Common myeloid progenitor, CD34-positive (primary cell): Measurements from ENCODE around the gene TRABD2A.

ENCODE experiments used
- CTCF ChIA-PET: fragments of 350-600 bp; sonication (Branson Sonifier 250); formaldehyde crosslinking; loops from one replicate; lab custom pipeline; 2021; ENCODE audit warnings: antibody characterized with exemption; lab: Charles Lee
- POLR2A ChIA-PET: fragments of 350-600 bp; sonication (Branson Sonifier 250); formaldehyde crosslinking; loops from one replicate; lab custom pipeline; 2021; ENCODE audit warnings: antibody characterized with exemption; lab: Charles Lee
- DNase-seq, 3 donors: peaks; one replicate each; pipeline versions ENCODE4 v3.0.0 to v3.0.0-alpha.2; 2013
- H3K27ac ChIP-seq, 2 experiments: 1 replicate in 1 of 2; 2 replicates in 1 of 2; pipeline ENCODE4 v1.7.0; 2013; ENCODE audit warnings: inconsistent platforms in 2 of 2, low read length in 2 of 2, mild to moderate bottlenecking in 2 of 2, low read depth in 1 of 2, moderate library complexity in 1 of 2; ENCODE audit not compliant: severe bottlenecking in 2 of 2, insufficient read depth in 1 of 2, poor library complexity in 1 of 2
- H3K27me3 ChIP-seq, 5 experiments: replicated peaks in 2 of 5; 1 replicate in 3 of 5; 2 replicates in 2 of 5; pipeline versions ENCODE4 v1.6.1 to v1.7.0; 2013; ENCODE audit warnings: low read length in 4 of 5, mild to moderate bottlenecking in 2 of 5, moderate library complexity in 2 of 5, inconsistent platforms in 1 of 5; ENCODE audit not compliant: insufficient read depth in 5 of 5, control insufficient read depth in 4 of 5
- H3K36me3 ChIP-seq, 4 experiments: 1 replicate in 2 of 4; 2 replicates in 2 of 4; pipeline versions ENCODE4 v1.6.1 to v1.7.0; 2013; ENCODE audit warnings: low read length in 3 of 4, control low read depth in 1 of 4, mild to moderate bottlenecking in 1 of 4; ENCODE audit not compliant: control insufficient read depth in 4 of 4, insufficient read depth in 4 of 4
- H3K4me1 ChIP-seq, 4 experiments: 1 replicate in 3 of 4; 2 replicates in 1 of 4; pipeline versions ENCODE4 v1.6.1 to v1.7.1; 2013; ENCODE audit warnings: low read length in 3 of 4, mild to moderate bottlenecking in 3 of 4, control low read depth in 1 of 4, inconsistent platforms in 1 of 4, moderate library complexity in 1 of 4; ENCODE audit not compliant: control insufficient read depth in 4 of 4, insufficient read depth in 4 of 4; ENCODE audit errors: control extremely low read depth in 1 of 4
- H3K4me3 ChIP-seq, 7 experiments: 1 replicate in 4 of 7; 2 replicates in 3 of 7; pipeline versions ENCODE4 v1.5.1 to v1.7.0; 2013; ENCODE audit warnings: mild to moderate bottlenecking in 7 of 7, low read length in 6 of 7, moderate library complexity in 6 of 7, inconsistent platforms in 2 of 7, low read depth in 2 of 7, control low read depth in 1 of 7; ENCODE audit not compliant: insufficient read depth in 4 of 7, control insufficient read depth in 1 of 7; ENCODE audit errors: extremely low read depth in 1 of 7
- H3K9me3 ChIP-seq, 5 experiments: 1 replicate in 4 of 5; 2 replicates in 1 of 5; pipeline versions ENCODE4 v1.6.1 to v1.7.1; 2013; ENCODE audit warnings: low read length in 4 of 5, mild to moderate bottlenecking in 2 of 5, inconsistent platforms in 1 of 5, low read depth in 1 of 5, moderate library complexity in 1 of 5; ENCODE audit not compliant: control insufficient read depth in 4 of 5, insufficient read depth in 2 of 5; ENCODE audit errors: control extremely low read depth in 1 of 5
- WGBS: methylation state at CpG from one replicate; pipeline ENCODE4 v1.1.5; 2013; ENCODE audit not compliant: insufficient coverage; 5-methylcytosine and 5-hydroxymethylcytosine counted together

TRABD2A gene

DNA sequence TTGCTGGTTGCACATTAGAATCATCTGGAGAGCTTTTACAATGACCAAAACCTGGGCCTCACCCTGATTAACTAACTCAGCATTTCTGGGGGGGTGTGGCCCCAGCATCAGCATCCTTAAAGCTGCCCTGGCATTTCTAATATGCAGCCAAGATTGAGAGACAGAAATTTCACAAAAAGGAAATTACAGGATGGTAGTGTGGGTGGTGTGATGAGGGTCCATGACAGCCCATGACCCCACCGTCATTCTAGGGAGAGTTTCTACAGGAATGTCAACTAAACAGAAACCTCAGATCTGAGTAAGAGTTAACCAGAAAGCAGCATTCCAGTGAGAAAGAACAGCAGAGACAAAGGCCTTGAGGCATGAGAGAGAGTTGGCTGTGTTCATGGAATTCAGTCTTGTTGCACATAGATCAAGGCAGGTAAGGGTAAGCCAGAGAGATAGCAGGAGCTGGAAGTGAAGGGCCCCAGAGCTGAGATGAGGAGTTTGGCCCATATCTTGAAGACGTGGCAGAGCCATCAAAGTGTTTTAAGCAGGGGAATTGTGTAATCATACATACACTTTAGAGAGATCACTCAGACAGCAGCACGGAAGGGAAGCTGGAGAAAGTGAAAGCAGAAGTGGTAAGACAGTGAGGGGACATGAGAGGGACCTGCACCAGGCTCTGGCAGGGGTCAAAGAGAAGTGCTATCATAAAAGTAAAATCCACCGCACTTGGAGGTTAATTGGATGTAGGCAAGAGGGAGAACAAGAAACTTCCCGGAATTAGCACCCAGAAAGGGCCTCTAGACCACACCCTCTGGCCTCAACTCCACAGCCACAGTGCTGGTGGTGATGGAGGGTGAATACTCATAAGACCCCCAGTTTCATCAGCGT lies 7.8 kb upstream of the TRABD2A start:
- peaks cover 8 to 17% (median 13%) of the 10 kb centered on the region in 4 experiments for H3K4me1 ChIP-seq
- H3K27me3 ChIP-seq = peaks cover 0 to 7% (median 2%) of the 10 kb centered on the region in 5 experiments
- WGBS = 28% methylated on average over 3 of the region's 6 CpGs
- peak overlapping the region in 5 of 7 experiments; percentile 7 to 46 (median 10) for H3K4me3 ChIP-seq
- DNase-seq = peak; percentile 74 to 92 (median 91)
- ChIA-PET CTCF (interaction anchor here (1.1 to 4.0 kb wide), 5 partner anchors 9 to 37 kb away, joined by 3 to 20 read pairs (median 4); no protein-coding TSS in a partner anchor), POLR2A (interaction anchor here (0.5 to 2.1 kb wide), 2 partner anchors 18 to 89 kb away, joined by 3 to 8 read pairs; partner anchors contain the start of gene TMSB10)
- no peaks in the 10 kb centered on the region for H3K36me3 ChIP-seq
- H3K9me3 ChIP-seq = no peaks in the 10 kb centered on the region
- peak overlapping the region; percentile 22 to 71 for H3K27ac ChIP-seq

DNA sequence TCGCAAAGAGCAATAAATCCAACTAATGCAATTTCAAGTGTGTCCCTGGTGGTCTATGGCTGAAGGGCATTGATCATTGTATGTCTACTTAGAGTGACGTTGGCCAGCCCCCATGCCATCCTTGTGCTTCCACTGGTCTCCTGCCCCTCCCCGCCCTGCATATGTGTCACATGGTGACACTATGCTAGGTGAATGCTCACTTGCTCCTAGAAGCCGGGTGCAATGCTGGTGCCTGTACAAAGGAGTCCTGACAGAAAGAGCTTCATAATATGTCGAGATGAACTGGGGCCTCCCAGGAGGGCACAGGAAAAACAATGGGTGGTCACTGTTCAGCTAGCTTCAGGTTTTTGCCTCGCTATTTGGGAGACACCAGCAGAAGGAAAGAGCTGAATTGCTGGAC lies 5.9 kb upstream of the TRABD2A start:
- POLR2A ChIA-PET = no interaction called here
- no peaks in the 10 kb centered on the region for H3K9me3 ChIP-seq
- CTCF ChIA-PET = interaction anchor here (0.8 to 4.0 kb wide), 3 partner anchors 15 to 39 kb away, joined by 3 to 20 read pairs (median 3); no protein-coding TSS in a partner anchor
- DNase-seq = no peak
- no peak overlapping the region for H3K4me3 ChIP-seq
- H3K4me1 ChIP-seq = peaks cover 10 to 23% (median 18%) of the 10 kb centered on the region in 4 experiments
- peaks cover 0 to 9% (median 5%) of the 10 kb centered on the region in 5 experiments for H3K27me3 ChIP-seq
- 96% methylated on average over 4 of the region's 6 CpGs for WGBS
- no peaks in the 10 kb centered on the region for H3K36me3 ChIP-seq
- no peak overlapping the region for H3K27ac ChIP-seq

DNA sequence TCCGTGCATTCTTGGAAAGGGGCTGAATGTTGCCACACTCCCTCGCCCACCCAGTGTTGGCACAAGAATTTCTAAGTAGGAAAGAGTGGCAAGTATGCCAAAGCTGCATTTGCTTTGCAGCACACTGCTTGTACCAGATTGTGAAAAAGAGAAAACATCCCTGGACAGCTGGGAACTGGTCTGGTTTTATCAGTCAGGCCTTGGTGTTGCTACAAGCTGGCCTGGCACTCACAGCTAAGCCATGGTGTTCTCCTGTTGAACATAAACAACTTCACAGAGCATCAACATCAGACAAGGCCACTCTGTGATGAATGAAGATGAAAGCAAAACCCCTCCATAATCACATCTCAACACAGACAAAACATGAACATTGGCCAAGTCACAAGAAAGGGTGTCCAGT lies 4.2 kb upstream of the TRABD2A start:
- Histone ChIP-seq H3K27ac (no peak overlapping the region), H3K27me3 (peaks cover 0 to 24% (median 17%) of the 10 kb centered on the region in 5 experiments), H3K4me3 (no peak overlapping the region), H3K4me1 (peaks cover 18 to 39% (median 34%) of the 10 kb centered on the region in 4 experiments), H3K9me3 (no peaks in the 10 kb centered on the region), H3K36me3 (no peaks in the 10 kb centered on the region)
- WGBS = 100% methylated on average over 2 of the region's 2 CpGs
- CTCF ChIA-PET = interaction anchor here (1.4 to 1.5 kb wide), 2 partner anchors 9 to 25 kb away, joined by 3 read pairs; no protein-coding TSS in a partner anchor
- POLR2A ChIA-PET = no interaction called here
- no peak for DNase-seq

DNA sequence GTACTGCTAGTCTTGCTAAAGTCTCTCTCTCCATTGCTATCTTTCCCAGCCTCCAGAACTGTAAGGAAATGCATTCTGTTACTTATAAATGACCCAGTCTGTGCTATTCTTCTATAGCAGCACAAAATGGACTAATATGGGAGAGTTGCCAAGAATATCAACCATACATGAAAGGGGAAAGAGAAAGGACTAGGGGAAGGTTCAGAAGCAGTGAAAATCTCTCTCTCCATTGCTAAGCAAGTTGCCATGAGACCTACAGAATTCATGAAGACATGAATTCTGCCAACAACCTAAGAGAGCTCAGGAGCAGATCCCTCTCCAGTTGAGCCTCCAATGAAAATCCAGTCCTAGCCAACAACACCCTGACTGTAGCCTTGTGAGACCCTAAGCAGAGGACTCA lies 3.6 kb upstream of the TRABD2A start:
- ChIA-PET POLR2A (no interaction called here), CTCF (interaction anchor here (1.4 to 1.6 kb wide), 3 partner anchors 8 to 26 kb away, joined by 3 to 4 read pairs (median 3); no protein-coding TSS in a partner anchor)
- Histone ChIP-seq H3K9me3 (no peaks in the 10 kb centered on the region), H3K27me3 (peaks cover 0 to 31% (median 20%) of the 10 kb centered on the region in 5 experiments), H3K27ac (no peak overlapping the region), H3K4me3 (no peak overlapping the region), H3K36me3 (no peaks in the 10 kb centered on the region), H3K4me1 (peaks cover 22 to 44% (median 40%) of the 10 kb centered on the region in 4 experiments)
- no peak for DNase-seq

DNA sequence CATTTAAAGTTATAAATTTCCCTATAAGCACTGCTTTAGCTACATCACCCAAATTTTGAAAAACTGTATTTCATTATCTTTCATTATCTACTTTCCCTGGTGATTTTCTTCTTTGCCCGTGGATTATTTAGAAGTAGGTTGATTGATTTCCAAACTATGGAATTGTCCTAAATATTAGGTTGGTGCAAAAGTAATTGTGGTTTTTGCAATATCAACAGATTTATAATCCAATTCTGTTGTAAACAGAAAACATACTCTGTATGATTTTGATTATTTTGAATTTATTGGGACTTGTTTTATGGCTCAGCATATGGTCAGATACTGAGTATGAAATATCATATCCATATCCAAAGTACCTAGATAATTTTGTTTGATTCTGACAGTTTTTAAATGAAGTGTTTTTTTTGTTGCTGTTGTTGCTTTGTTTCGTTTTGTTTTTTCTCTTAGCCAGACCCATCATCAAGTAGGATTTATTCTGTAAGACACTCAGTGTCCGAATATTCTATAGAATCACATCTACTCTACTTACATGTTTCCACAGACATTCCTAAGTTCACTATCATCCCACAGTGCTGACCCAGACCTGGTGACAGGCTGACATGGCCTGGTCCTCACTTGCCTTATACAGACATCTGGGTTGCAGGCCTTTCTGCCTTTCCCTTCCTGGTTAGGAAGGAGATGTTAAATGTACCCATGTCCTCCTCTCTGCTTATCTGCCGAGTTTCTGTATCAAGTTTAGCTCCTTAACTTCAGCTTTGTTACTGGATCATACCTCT lies 2.1 kb upstream of the TRABD2A start:
- Histone ChIP-seq H3K27me3 (peaks cover 0 to 45% (median 29%) of the 10 kb centered on the region in 5 experiments), H3K4me1 (peaks cover 16 to 33% (median 28%) of the 10 kb centered on the region in 4 experiments), H3K27ac (no peak overlapping the region), H3K9me3 (no peaks in the 10 kb centered on the region), H3K36me3 (no peaks in the 10 kb centered on the region), H3K4me3 (no peak overlapping the region)
- WGBS = 94% methylated on average over 2 of the region's 4 CpGs
- DNase-seq = no peak
- ChIA-PET CTCF (interaction anchor here (0.7 to 3.3 kb wide), 17 partner anchors 9 to 397 kb away, joined by 3 to 19 read pairs (median 4); partner anchors contain the start of gene TMSB10), POLR2A (interaction anchor here (1.0 kb wide), 1 partner anchor 17 kb away, joined by 3 read pairs; no protein-coding TSS in a partner anchor)

DNA sequence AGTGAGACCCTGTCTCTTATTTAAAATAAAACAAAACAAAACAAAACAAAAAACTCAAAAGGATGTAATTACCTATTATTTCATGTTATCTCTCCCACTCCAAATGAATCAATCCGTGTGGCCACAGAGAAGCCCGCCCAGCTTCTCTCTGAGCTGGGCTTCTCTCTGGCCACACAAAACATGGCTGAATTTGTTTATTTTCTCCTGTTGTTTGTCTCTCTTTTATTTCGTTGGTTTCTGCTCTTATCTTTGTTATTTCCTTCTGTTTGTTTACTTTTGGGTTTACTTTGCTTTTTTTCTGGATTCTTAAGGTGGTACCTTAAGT lies 1.5 kb upstream of the TRABD2A start:
- CTCF ChIA-PET = interaction anchor here (0.7 to 3.3 kb wide), 16 partner anchors 9 to 396 kb away, joined by 3 to 19 read pairs (median 4); partner anchors contain the start of gene TMSB10

More for the DNA sequence above, 1.5 kb upstream of the TRABD2A start:
- H3K27me3 ChIP-seq = peaks cover 0 to 50% (median 31%) of the 10 kb centered on the region in 5 experiments
- WGBS = 83% methylated on average over 2 of the region's 3 CpGs
- DNase-seq = no peak
- H3K4me1 ChIP-seq = peaks cover 16 to 30% (median 28%) of the 10 kb centered on the region in 4 experiments
- H3K4me3 ChIP-seq = peak overlapping the region in 1 of 7 experiments; percentile 80
- H3K27ac ChIP-seq = no peak overlapping the region
- POLR2A ChIA-PET = interaction anchor here (1.0 kb wide), 1 partner anchor 18 kb away, joined by 3 read pairs; no protein-coding TSS in a partner anchor
- H3K36me3 ChIP-seq = no peaks in the 10 kb centered on the region
- no peaks in the 10 kb centered on the region for H3K9me3 ChIP-seq
